Measurements from ENCODE around the gene HERC4.
"Not testable (repeated sequence)": the region's sequence is repeated elsewhere in the genome, so short reads cannot be mapped to it uniquely, and the experiment has no call there.

Gene HERC4

DNA sequence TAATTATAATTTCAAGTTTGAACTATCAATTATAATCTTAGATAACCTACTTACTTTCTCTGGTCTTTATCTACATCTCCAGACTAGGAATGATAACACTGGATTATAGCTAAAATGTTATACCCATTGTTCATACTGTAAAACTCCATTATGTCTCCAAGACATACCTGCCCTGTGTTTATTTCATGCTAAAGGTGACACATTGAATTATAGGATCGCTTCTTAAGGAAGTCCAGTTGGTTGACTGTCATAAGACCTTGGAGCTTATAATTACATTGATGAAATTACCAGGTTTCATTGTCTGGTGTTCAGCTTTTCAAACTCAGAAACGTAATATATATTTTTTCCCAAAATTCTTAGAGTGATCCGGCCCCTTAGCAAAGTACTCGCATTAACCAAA, 15.5 kb upstream of the HERC4 start:
- no peak for DNase-seq

DNA sequence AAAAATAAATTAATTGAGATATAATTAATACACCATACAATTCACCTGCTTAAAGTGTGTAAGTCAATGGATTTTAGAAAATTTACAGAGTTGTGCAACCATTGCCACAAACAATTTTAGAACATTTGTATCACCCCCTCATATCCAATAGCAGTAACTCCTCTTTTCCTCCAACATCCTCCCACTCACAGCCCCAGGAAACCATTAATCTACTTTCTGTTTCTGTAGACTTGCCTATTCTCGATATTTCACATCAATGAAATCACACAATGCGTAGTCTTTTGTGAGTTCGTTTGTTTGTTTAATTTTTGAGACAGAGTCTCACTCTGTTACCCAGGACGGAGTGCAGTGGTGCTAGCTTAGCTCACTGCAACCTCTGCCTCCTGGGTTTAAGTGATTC, 13.7 kb upstream of the HERC4 start:
- DNase-seq: no peak

DNA sequence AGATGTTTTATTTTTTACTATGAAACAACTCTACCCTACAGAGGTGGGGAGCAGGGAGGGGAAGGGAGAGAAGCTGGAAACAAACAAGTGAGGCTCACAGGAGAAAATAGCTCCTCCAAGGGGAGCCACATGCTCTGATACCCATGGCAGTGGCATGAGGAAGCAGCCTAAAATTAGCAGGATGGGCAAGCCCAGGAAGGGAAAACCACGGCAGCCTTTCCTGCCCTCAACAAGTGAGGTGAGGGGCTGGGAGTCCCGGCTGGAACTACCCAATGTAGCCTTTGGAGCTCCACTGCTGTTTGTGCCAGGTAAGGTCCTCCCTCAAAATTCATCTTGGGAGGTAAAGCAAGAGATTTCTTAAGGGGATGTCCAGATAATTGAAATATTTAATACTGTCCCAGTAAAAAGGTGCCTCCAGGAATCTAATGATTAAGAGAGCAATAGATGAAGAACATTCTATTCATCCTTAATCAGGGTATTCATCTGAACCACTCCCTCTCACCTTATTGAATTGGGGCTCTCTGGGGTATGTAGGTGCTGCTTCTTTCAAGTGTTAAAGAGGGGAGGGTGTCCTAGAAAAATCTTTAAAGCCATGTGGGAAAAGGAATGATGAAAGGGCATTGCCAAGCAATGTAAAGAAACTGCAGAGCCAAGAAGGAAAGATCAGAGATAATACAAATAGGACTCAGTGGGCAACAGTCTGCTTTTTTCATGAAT, 12.8 kb upstream of the HERC4 start:
- DNase-seq: no peak

DNA sequence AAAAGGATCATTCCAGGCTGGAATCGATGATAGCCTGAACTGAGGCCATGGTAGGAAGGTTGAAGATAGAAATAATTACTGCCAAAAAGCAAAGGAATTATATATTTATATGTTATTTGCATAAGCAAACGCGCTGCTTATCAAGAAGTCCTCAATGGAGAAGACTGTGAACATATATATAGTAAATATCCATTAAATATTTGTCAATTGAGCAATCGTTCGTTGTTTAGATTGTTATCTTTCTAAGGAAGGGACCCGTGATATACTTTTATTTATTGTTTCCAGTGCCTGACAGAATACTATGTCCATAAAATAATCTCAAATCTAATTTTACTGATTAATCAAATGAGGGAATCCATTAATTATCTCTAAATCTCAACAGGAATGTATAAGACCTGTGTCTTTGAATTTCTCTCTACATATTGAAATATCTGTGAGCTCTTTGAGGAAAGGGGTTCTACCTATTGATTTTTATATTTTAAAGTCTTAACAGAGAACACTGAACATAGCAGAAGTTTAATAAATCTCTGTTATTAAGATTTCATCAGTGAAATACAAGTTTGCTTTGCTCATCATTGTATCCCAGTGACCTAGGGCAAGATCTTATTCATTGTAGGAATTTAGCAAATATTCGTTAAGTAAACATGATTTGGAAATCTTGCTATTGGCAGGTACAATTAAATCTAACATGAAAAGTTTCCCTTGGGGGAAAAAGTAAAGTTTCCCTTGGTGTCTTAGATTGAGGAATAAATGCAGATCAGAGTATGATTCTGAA, 12.0 kb upstream of the HERC4 start:
- DNase-seq: no peak

DNA sequence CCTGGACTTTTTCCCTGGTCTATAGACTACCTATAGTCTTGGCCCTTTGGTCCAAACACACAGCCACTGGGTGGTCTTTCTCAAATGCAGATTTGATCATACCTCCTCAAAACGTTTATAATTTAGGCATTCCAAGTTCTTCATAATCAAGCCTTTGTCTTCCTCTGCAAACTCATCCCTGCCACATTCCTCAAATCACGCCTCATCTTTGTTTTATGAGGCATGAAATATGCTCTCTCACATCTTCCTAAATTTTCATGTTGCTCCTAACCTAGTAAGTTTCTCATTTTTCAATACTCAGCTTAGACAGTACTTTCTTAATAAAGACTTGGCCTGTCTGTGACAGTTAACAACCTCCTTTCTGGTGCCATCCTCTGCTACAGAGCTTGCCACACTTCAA, 10.9 kb upstream of the HERC4 start:
- no peak for DNase-seq

DNA sequence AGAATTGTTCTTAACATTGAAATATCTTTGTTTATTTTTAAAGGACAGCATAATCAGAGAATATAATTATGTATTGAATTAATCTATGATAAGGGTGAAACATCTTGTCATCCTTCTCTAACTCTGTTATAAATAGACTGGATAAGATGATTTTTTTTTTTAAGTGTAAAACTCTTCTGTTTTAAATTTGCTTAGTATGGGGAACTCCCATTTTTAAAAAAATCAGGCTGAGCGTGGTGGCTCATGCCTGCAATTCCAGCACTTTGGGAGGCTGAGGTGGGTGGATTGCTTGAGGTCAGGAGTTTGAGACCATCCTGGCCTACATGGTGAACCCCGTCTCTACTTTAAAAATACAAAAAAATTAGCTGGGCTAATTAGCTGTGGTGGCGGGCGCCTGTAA, 9.4 kb upstream of the HERC4 start:
- no peak for DNase-seq

DNA sequence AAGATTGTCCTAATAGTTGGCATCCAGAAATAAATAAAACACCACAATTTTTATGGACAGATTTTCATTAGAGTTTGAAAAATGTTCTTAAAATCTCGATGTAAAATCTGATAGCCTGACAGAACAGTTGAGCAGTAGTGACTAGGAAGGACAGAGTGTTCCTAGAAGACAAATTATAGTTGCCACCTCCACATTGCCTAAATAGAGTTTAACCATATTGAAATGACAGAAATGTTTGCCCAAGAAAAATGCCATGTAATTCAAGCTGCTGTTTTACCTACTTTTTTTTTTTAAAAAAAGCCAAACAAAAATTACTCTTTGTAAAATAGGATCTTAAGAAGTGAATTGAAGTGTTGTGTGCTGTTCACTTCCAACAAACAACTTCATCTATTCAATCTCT, 8.9 kb upstream of the HERC4 start:
- DNase-seq: no peak

DNA sequence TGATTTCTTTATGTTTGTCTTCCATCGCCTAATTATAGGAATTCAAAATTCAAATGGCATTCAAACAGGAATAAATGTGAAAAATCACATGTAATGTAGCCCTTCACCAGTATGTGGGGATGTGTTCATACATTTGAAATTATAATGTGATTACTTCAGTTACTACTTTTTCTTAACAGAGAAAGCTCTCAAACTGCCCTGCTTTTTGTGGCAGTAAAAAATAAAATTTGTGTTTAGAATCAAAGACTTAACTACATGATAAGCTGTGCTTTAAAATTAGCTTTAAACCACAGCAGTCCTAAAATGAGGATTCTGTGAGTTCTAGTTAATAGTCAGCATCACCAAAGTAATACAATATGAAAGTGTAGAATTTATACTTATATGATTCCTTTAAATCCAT, 7.8 kb upstream of the HERC4 start:
- DNase-seq: no peak

DNA sequence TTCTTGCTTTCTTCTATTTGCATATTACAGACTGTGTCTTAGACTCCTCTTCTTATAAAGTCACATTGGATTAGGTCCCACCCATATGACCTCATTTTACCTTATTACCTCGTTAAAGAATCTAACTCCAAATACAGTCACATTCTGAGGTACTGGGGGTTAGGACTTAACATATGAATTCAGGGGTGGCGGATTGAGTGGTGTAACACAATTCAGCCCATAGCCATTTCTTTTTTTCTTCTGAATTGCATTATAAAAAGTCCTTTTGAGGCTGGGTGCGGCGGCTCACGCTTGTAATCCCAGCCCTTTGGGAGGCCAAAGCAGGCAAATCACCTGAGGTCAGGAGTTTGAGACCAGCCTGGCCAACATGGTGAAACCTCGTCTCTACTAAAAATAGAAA, 6.8 kb upstream of the HERC4 start:
- no peak for DNase-seq

DNA sequence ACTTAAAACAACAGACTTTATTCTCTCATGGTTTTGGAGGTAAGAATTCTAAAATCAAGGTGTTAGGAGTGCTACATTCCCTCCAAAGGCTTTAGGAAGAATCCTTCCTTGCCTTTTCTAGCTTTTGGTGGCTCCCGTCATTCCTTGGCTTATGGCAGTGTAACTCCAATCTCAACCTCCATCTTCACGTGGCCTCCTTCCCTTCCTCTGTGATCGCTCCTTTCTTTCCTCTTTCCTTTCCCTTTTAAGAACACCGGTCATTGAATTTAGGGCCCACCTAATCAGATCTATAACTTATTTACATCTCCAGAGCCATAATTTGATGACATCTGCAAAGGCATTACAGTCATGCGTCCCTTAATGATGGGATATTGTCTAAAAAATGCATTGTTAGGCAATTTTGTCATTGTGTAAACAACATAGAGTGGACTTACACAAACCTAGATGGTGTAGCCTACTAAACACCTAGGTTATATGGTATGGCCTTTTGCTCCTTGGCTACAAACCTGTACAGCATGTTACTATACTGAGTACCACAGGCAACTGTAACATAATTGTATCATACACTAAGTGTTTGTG, 5.9 kb upstream of the HERC4 start:
- no peak for DNase-seq

DNA sequence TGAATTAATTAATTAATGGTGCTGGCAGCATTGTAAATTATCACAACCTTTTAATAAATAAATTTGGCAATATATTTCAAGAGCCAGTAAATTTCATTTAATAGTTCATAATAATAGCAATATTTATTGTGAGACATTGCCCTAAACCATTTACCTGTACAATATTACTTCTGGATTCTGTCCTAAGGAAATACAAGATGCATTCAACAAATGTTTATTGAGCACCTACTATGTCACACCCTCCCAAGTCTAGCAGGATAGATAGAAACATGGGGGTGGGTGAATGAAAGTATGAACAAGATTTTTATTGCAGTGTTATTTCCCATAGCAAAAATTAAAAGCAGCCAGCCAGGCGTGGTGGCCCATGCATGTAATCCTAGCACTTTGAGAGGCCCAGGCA, 4.4 kb upstream of the HERC4 start:
- DNase-seq: no peak

DNA sequence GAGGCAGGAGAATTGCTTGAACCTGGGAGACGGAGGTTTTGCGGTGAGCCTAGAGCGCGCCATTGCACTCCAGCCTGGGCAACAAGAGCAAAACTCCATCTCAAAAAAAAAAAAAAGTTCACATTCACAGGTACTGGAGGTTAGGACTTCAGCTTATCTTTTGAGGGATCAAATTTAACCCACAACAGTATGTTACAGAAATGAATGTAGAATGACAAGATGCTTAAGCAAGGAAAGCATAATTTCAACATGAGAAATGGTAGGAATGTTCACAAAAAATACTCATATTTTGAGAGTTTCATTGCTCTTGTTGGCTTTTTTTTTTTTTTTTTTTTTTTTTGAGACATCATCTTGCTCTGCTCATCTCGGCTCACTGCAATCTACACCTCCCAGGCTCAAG, 1.9 kb upstream of the HERC4 start:
- no peak for DNase-seq

DNA sequence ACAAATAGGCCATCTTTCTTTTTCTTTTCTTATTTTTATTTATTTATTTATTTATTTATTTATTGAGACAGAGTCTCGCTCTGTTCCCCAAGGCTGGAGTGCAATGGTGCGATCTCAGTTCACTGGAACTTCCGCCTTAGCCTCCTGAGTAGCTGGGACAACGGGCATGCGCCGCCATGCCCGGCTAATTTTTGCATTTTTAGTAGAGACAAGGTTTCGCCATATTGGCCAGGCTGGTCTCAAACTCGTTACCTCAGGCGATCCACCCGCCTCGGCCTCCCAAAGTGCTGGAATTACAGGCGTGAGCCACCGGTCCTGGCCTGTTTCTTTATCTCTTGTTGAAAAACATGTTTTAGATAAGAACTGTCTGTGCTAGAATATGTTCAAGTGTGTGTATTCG, 998 bp upstream of the HERC4 start:
- not testable (repeated sequence) for DNase-seq

DNA sequence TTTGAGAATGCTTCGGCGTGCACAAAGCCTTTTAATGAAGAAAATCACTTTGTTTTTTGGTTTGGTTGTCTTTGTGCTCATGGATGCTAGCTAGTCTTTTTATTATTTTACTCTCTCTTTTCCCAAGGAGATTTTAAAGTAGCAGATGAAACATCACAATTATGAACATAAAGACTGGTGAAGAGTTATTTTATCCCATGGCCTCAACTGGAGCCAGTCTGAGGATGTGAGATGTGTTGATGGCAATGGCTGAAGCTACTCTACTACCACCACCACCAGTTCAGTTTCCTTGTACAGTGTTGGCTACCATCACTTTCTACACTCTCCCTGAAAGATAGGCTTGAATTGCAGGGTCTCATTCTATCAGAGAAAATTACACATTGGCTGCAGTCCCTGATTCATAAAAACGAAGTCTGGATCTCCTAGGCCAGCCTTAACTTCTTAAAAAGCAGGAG, 494 bp upstream of the HERC4 start:
- no peak for DNase-seq

DNA sequence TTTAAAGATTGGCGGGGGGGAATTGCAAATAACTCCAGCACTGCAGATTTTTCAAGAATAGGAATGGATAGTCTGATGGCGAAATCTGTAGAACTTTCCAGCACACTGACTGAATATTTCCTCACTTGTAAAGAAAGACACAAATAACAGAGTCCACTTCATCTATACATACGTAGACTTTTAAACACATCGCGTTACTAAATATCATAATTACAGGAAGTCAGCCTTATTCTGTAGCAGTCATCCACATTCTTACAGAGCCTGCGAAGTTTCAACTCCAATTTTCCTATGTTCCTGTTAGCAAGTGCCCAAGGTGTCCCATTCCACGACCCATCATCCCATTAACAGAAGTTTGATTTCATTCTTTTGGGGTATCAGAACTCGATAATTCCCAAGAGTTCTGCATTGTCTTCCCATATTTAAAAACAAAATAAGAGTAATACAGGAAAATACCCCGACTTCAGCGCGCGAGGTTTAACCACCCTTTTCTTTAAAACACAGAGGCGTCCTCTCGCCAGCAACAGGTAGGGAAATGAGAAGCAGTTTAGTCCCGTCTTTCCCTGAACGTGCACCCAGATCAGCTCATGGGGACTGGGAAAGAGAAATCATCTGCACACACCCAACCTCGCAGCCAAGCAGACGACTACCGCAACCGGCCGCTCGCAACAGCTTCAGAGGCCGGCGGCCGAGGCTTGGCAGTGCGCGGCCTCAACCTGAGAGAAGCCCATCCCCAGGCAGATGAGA, 880 bp downstream of the HERC4 start:
- no peak for DNase-seq

DNA sequence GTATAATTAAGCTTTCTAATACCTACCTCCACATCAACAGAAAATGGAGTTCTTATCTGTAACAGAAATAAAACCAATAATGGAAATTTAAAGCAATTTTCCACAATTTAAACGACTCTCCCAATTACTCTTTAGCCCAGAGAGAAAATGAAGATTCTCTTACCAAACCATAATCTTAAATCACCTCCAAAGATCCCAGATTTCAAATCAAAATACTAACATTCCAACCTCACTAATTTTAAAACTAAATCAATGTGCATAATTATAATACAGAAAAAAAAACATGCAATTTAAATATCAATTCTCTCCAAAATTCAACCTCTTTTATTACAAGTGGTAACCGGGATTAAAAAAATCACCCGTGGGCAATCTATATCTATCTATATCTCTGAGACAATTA, 1.5 kb downstream of the HERC4 start:
- no peak for DNase-seq

DNA sequence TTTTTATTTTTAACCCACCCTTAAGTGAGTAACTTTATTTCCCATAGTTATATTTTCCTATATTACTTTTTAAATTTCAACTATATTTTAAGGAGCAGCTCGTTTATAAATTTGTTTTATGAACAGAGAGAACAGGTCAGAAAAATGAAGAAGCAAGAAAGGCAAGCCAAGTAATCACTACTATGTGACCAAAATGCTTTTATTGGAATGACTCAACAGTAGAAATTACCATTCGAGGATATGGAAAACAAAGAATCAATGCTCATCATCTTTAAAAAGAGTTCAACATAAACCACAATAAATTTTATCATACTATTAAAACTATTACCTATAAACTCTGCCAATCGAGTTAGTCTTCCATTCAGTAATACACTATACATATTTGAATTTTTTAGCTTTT, 7.6 kb downstream of the HERC4 start:
- DNase-seq: no peak

DNA sequence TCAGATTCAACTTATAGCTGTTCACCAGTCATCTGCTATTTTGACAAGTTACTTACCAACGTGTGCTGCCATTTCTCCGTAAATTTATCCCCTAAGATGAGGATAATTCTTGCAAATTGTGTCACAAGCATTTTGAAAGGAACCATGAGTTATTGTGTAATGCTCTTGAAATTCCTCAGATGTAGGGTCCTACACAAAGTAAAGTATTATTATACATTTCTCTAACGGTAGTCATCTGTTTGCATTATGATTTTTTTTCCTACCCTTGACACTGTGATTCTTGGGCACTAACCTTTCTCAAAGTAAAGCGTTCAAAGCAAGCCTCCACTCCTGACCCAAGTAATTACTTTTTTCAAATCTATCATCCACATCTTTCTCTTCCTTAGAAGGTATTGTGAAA, 8.1 kb downstream of the HERC4 start:
- DNase-seq: no peak

DNA sequence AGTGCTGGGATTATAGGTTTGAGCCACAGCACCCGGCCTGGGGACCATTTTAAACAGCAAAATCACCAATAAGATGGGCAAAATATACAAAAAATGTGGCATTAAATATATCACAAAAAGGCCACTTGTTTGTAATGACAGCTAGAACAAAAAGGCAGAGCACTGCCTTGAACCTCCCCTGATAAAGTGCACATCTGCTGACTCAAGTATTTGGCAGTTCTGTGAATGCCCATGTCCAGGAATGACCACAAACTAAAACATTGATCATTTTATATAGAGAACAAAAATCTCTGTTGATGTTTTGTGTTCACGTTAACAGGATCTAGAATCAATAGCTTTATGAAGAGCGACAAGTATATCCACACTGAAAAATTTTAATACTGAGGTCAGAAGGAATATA, 21.5 kb downstream of the HERC4 start:
- no peak for DNase-seq

DNA sequence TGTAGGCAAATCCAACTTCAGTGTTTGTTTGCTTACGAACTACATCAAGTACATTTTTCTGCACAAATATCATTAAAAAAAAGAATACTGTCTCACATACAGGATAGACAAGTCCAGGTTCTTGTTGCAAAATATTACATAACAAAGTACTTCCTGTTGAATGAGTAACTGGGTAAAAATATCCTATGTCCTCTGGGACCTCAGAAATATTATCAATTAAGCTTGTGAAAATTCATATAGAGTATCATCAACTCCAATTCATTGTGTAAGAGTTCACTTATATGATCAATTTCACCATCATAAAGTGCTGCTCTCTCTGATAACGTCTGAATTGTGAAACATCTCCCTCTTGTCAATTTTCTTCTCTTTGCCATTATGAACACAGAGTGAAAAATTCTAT, 22.6 kb downstream of the HERC4 start:
- no peak for DNase-seq

DNA sequence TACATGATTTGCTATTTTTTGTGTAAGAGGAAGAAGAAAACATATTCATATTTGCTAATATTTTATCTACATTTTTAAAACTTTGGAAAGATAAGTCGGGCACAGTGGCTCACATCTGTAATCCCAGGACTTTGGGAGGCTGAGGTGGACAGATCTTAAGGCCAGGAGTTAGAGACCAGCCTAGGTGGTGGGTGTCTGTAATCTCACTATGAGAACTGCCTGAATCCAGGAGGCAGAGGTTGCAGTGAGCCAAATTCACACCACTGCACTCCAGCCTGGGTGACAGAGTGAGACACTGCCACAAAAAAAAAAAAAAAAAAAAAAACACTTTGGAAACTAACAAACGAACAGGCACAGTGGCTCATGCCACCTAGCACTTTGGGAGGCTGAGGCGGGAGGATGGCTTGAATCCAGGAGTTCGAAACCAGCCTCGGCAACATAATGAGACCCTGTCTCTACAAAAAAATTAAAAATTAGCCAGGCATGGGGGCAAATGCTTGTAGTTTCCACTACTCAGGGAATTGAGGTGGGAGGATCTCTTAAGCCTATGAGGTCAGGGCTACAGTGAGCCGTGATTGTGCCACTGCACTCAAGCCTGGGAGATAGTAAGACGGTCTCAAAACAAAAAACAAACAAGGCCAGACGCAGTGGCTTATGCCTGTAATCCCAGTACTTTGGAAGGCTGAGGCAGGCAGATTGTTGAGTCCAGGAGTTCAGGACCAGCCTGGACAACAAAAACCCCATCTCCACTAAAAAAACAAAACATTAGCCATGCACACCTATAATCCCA, 25.6 kb downstream of the HERC4 start:
- no peak for DNase-seq

DNA sequence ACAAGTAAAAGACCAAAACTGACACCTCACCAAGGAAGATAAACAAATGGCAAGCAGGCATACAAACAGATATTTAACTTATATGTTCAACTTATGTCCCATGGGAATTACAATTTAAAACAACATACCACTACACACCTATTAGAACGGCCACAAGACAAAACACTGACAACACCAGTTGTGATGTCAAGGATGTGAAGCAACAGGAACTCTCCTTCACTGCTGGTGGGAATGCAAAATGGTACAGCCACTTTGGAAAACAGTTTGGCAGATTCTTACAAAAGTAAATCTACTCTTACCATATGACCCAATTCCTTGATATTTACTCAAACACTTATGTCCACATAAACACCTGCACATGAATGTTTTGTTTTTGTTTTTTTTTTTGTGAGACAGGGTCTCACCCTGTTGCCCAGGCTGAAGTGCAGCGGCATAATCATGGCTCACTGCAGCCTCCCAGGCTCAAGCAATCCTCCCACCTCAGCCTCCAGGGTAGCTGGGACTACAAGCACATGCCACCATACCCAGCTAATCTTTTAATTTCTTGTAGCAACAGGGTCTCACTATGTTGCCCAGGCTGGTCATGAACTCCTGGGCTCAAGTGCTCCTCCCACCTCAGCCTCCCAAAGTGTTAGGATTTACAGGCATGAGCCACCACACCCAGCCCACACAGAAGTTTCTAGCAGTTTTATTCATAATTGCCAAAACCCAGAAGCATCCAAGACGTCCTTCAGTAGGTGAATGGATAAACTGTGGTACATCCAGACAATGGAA, 27.3 kb downstream of the HERC4 start:
- no peak for DNase-seq
